HG02759 (cell line): ENCODE data around the gene ZDHHC14.
A peak's percentile ranks its signal among the peaks of the same experiment; 100 is the strongest.
"Not testable (repeated sequence)": the region's sequence is repeated elsewhere in the genome, so short reads cannot be mapped to it uniquely, and the experiment has no call there.

Experiments used
- ATAC-seq: cut with Tn5 transposase; IDR thresholded peaks from one replicate; pipeline ENCODE4 v1.9.1; 2021; ENCODE audit warnings: mild to moderate bottlenecking, moderate library complexity; ENCODE audit not compliant: unreplicated experiment

ZDHHC14 gene

GRCh38 chr6:157402996-157403685, 22.2 kb downstream of the ZDHHC14 start:
- ATAC-seq, result no peak

GRCh38 chr6:157403686-157404051, 22.7 kb downstream of the ZDHHC14 start:
- peak; percentile 50 for ATAC-seq

GRCh38 chr6:157405986-157406385, 25.0 kb downstream of the ZDHHC14 start:
- ATAC-seq, result no peak

DNA sequence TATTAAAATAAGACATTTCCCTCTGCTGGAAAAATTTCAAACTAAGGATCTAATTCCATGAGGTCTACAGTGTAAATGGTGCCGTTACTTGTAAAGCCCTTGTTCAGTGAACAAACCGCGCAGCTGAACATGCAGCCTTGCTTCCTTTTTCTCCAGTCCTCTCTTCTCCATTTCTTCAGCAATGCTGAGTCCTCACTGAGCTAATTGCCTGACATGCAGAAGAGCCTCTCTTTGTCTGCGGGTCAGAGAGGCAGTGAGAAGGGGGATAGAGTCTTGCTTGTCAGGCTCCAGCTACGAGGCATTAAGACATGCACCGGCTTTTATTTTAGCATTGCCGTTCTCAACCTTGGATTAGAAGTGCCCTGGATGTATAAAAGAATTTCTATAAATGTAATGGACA, 25.7 kb downstream of the ZDHHC14 start:
- no peak for ATAC-seq

DNA sequence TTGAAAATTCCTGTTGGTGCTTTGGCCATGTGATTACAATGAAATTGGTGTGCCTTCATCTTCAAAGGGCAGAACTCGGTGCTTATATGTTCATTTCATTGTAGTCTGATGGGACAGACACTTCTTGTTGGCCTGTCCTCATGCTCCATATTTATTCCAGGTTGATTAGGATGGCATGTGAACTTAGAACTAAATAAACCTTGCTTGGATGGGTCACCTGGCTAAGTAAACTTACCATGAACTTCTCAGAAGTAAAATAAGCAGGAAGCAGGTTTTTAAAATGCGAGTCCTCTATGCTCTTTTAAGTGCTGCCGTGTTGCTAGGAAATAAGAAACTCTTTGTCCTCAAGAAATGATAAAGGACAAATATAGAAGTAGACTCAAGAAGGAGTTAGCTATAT, 26.7 kb downstream of the ZDHHC14 start:
- ATAC-seq, result no peak

DNA sequence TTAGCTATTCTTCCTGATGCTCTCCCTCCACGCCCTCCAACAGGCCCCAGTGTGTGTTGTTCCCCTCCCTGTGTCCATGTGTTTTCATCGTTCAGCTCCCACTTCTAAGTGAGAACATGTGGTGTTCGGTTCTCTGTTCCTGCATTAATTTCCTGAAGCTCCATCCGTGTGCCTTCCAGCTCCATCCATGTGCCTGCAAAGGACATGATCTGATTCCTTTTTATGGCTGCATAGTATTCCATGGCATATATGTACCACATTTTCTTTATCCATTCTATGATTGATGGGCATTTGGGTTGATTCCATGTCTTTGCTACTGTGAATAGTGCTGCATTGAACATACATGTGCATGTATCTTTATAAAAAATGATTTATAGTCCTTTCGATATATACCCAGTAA, 27.4 kb downstream of the ZDHHC14 start:
- ATAC-seq, result not testable (repeated sequence)

DNA sequence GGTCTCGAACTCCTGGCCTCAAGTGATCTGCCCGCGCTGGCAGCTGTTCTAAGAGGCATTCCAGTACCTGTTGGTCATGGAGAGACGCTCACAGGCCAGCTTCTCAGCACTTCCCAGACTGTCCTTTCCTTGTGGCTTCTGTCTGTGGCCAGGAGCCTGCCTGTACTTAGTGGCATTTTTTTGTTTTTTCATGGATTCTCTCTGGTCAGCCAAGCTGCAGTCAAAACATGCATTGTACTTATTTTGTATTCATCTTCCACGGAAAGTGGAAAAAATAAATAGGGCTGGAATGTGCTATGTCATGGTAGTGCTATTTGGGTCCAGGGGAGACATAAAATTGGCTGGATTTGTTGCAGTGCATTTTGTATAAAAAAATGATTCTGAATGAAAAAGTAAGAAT, 29.1 kb downstream of the ZDHHC14 start:
- no peak for ATAC-seq

DNA sequence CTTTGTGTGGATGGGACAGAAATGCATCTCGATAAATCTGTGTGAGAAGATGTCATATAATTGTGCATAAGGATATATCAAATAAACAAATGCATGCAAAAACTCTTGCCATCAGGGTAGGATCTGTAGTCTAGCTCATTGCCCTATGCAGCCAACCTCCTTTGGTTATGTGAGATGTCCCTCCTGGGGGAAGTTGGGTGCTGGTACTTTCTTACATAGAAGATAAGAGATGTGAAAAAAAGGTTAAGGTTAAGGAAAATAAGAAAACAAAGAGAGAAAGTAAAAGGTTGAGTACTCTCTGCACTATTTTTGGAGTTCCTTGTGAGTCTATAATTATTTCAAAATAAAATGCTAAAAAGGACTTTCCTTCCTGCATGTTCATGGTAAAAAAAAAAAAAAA, 30.4 kb downstream of the ZDHHC14 start:
- ATAC-seq, result no peak

GRCh38 chr6:157412791-157413190, 31.8 kb downstream of the ZDHHC14 start:
- no peak for ATAC-seq

- ATAC-seq, result no peak
Observed at GRCh38 chr6:157420497-157420896, 39.5 kb downstream of the ZDHHC14 start.

GRCh38 chr6:157424491-157425020, 43.6 kb downstream of the ZDHHC14 start:
- ATAC-seq, result no peak

DNA sequence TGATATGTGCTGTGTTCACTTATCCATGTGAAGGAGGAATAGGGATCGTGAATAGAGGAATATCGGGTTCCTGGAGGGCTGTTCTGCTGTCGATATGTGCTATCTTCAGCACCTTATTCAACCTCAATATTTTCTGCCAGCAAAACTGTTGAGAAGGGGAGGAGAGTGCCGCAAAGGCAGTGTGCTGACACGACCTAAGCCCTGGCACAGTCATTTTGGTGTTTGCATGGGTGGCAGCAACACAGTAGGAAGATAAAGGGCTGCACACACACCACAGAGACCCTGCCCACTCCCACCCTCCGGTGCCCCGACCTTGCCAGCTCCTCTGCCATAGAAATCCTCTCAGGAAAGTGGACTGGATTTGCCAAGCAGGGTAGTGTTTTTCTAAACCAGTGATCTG, 47.0 kb downstream of the ZDHHC14 start:
- no peak for ATAC-seq

- no peak for ATAC-seq
Observed at GRCh38 chr6:157428427-157429202, 47.6 kb downstream of the ZDHHC14 start.

DNA sequence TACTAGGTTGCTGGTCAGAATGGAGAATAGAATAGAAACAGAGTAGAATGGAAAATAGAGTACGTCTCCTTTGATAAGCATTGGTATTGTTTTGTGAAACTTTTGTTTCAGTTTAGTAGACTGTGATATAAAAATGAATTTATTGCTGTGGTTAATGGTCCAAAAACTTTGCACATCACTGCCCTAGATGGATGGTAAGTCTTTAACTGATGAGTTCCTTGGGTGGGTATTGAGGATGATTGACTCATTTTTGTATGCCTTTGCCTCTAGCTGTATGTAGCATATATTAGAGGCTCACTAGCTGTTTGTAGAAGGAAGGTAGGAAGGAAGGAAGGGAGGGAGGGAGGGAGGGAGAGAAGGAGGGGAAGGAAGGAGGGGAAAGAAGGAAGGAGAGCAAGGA, 48.3 kb downstream of the ZDHHC14 start:
- ATAC-seq, result no peak

DNA sequence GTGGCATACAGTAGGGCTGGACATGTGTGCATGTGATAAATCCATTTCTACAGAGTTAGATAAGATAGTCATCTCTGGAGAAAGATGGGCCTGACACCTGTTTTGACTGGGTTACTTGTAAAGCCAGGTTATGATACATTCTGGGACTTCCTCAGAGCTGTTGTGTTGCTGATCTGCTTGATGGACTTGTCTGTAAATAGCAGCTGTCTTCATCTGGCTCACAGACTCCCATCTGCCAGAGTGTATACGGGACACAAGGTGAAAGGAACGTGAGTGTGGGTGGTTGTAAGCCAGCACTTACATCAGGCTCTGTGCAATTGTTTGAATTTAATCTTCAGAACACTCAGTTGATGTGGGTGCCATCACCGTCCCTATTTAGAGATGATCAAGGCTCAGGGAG, 49.8 kb downstream of the ZDHHC14 start:
- ATAC-seq, result peak; percentile 71

GRCh38 chr6:157432231-157432891, 51.4 kb downstream of the ZDHHC14 start:
- no peak for ATAC-seq

GRCh38 chr6:157432892-157433265, 51.9 kb downstream of the ZDHHC14 start:
- ATAC-seq, result no peak

DNA sequence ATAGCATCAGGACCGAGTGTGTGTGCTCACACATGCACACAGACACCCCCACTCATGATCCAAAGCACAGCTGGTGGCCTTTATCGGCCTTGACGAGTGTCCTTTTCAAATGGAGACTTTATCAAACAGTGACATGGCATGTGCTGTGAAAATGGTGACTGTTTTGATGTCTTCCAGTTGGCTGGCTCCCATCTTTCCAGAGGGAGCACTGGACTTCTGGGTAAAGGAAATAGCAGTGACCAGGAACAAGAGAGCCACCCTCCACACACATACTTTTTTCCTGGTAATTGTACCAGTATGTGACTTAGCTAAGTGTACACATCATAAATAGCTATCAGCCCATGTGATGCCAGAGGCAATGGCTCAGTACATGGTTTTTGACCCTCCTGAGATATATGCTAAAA, 52.7 kb downstream of the ZDHHC14 start:
- ATAC-seq, result no peak

DNA sequence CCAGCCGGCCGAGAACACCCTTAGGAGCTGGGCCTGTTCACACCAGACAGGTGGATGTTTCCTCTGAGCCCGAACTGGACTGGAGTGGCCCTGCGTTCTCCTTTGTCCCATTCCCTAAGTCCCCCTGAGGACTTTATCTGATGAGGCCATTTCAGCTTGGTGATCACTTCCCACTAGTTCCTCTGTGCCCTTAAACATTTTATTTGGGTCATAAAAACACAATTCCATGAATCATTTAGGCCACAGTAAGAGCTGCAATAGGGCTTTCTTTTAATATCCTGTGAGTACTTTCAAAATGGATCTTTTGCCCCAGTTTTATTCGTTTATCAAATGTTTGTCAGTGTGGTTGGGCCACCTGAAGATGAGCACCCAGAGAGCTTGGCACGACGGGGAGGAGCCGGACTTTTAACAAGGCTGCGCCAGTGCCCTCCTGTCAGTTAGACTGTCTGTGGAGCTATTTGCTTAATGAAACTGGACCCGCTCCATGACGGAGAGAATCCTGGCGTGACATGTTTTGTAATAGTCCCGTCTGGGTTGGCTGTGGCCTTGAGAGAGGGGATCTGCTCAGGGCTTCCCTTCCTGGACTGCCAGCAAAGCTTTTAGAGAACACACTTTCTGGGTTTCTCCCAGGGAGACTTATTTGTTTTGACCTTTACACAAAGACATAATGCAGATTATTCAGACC, 53.5 kb downstream of the ZDHHC14 start:
- no peak for ATAC-seq

DNA sequence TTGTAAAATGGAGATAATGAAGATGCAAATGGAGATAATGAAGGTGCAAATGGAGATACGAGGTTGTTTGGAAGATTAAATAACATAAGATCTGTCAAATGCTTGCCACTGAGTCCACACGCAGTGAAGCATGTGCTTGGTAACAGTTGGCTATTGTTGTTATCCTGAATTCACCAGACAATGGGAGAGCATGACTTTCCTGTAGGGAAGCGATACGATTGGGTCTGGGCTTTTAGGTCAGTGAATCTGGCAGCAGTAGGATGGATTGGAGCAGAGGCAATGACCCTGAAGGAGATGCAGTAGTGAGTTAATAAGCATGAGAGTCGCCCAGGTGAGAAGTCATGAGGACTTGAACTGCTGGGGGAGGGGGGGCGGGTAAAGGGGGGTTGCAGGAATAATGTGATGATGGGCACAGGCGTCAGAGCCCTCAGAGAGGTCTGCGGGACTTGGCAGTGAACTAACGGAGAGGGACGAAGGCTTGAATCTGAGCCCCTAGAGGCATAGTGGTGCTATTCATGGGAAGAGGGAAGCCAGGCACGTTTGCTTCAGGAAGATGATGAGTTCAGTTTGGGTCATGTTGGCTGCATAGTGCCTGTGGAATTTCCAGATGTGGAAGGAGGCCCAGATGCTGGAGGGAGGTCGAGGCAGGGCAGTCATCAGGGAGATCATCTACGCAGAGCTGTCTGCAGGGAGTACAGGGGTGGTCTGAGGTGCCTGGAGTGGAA, 55.4 kb downstream of the ZDHHC14 start:
- no peak for ATAC-seq

DNA sequence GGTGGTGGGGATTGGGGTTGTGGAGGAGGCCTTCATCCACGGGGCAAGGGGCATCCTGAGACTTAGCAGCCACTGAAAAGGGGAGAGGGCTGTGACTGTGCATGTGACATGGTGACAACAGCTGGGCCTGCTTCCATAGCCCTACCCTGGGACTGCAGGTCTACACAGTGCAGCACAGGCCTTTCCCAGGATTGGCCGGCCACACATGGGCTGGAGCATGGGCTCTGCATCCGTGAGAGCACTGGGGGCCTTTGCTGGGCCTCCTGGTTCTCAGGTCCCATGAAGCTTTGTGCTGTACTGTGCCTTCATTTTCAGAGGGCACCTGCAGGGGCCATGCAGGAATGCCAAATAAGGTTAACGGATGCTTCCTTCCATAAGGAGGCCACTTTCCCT, 56.0 kb downstream of the ZDHHC14 start:
- ATAC-seq, result no peak
